Bone marrow (tissue), 2 donors: ENCODE measurements around the gene C1orf53.

Experiments used
- DNase-seq, 2 donors: peaks; one replicate each; lab custom pipeline; 2025; lab: John Stamatoyannopoulos, UW

The C1orf53 gene

GRCh38 chr1:197908716-197909220, 6.3 kb downstream of the C1orf53 start:
- DNase-seq: no peak

- DNase-seq: no peak
Observed at GRCh38 chr1:197909384-197909783, 7.0 kb downstream of the C1orf53 start.

GRCh38 chr1:197910120-197910991, 7.9 kb downstream of the C1orf53 start:
- no peak for DNase-seq

- DNase-seq: no peak
Observed at GRCh38 chr1:197911111-197911856, 8.9 kb downstream of the C1orf53 start.

GRCh38 chr1:197911857-197912696, 9.6 kb downstream of the C1orf53 start:
- no peak for DNase-seq

- no peak for DNase-seq
Observed at GRCh38 chr1:197912739-197913494, 10.5 kb downstream of the C1orf53 start.

- no peak for DNase-seq
Observed at GRCh38 chr1:197913495-197914276, 11.3 kb downstream of the C1orf53 start.

- DNase-seq: no peak
Observed at GRCh38 chr1:197914510-197914909, 12.1 kb downstream of the C1orf53 start.

- no peak for DNase-seq
Observed at GRCh38 chr1:197915260-197915861, 12.9 kb downstream of the C1orf53 start.

GRCh38 chr1:197915862-197916499, 13.6 kb downstream of the C1orf53 start:
- no peak for DNase-seq

- no peak for DNase-seq
Observed at GRCh38 chr1:197916500-197916983, 14.1 kb downstream of the C1orf53 start.

- no peak for DNase-seq
Observed at GRCh38 chr1:197917805-197918651, 15.6 kb downstream of the C1orf53 start.

GRCh38 chr1:197918807-197919345, 16.4 kb downstream of the C1orf53 start:
- no peak for DNase-seq

- no peak for DNase-seq
Observed at GRCh38 chr1:197919346-197920066, 17.1 kb downstream of the C1orf53 start.

- no peak for DNase-seq
Observed at GRCh38 chr1:197920067-197920396, 17.6 kb downstream of the C1orf53 start.

GRCh38 chr1:197920414-197921117, 18.1 kb downstream of the C1orf53 start:
- no peak for DNase-seq
